ENCODE data around the gene RER1.

Gene RER1

DNA sequence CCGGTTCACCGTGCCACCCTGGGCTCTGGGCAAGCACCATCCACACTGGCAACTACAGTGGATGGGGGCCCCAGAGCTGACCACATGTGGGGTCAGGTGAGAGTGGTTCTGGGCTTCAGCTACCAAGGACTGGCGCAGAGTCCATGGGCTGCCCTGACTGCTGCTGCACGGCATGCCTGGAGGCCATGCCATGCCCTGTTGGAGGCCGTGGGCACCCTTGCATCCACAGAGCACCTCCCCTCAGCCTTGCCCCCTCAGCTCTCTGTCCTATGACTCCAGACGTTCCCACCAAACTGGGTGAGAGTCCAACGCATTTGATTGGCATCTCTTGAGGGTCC is 15.7 kb upstream of the RER1 start:
- no peak for DNase-seq (ENCODE audit: low read depth in 2 of 3, low spot score in 1 of 3)

GRCh38 chr1:2376261-2376741 is 15.3 kb upstream of the RER1 start:
- DNase-seq (ENCODE audit: low read depth in 2 of 3, low spot score in 1 of 3) = no peak

DNA sequence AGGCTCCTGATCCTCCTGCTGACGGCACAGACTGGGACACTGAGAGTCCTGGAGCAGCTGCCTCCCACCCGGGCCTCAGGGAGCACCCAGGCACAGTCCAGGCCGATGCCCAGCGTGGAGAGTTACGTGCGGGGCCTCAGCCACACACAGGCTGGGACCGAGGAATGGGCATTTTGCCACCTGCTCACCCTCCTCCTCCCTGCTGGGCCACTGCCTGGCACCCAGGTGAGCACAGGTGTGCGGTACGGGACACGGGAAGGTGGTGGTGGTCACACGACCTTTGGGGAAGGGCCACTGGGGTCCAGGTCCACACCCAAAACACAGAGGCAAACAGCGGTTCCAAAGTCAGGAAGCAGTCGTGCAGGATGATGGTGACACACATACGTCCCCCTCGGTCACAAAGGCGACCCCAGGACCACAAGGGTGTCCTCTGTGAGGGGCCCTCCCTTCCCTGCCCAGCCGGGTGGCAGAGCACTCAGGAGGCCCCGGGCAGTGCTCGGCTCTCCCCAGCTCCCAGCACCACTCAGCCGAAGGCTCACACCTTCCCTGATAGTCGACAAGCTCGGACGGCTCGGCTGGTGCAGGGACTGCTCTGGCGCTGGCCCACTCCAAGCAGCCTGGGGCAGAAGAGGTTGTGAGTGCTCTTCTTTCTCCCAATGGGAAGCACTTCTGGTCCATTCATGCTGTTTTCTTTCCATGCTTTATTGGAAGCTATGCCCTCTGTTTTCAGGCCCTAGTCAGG is 14.5 kb upstream of the RER1 start:
- DNase-seq (ENCODE audit: low read depth in 2 of 3, low spot score in 1 of 3) = no peak

GRCh38 chr1:2377751-2378440 is 13.7 kb upstream of the RER1 start:
- DNase-seq (ENCODE audit: low read depth in 2 of 3, low spot score in 1 of 3) = no peak

- DNase-seq (ENCODE audit: low read depth in 2 of 3, low spot score in 1 of 3) = no peak
These were observed 13.2 kb upstream of the RER1 start for GRCh38 chr1:2378441-2378851.

GRCh38 chr1:2378956-2379732 is 12.5 kb upstream of the RER1 start:
- no peak for DNase-seq (ENCODE audit: low read depth in 2 of 3, low spot score in 1 of 3)

GRCh38 chr1:2379733-2380404 is 11.8 kb upstream of the RER1 start:
- DNase-seq (ENCODE audit: low read depth in 2 of 3, low spot score in 1 of 3) = no peak

DNA sequence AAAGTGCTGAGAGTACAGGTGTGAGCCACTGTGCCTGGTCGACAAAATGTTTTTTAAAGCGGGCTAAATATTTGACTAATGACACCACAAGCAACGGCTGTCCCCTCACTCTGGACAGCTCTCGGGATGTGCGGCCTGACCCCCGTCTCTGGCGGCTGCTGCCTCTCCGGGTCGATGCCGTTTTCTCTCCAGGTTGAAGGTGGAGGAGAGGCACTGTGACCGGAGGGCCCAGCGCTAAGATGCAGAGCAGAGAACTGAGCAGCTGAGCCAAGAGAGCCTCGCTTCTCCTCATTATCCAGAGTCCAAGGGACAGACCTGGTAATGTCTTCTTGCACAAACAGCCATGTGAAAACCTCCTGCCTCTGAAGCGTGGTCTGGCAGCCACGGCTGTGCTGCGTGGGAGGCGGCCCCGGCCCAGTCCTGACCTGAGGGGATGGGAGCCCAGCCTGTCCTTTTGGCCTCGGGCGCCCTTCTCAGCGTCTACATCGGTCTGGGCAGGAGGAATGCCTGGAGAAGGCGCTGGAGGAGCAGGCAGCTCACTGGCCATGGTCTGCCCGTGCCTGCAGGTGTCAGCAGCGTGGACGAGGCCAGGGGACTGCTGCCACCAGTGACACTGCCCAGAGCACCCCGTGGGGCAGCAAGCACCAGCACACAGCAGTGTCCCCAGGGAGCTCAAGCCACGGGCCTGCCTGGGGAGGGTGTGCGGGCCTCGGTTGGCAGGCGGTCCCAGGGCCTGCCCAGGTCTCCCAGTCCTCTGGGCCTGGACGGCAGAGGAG is 10.6 kb upstream of the RER1 start:
- DNase-seq (ENCODE audit: low read depth in 2 of 3, low spot score in 1 of 3) = no peak

GRCh38 chr1:2381741-2382620 is 9.7 kb upstream of the RER1 start:
- peak; percentile 49 to 73 (median 67) for DNase-seq (ENCODE audit: low read depth in 2 of 3, low spot score in 1 of 3)

GRCh38 chr1:2382621-2383361 is 8.8 kb upstream of the RER1 start:
- DNase-seq (ENCODE audit: low read depth in 2 of 3, low spot score in 1 of 3) = peak in 1 of 3 donors; percentile 16

GRCh38 chr1:2383576-2383975 is 8.1 kb upstream of the RER1 start:
- DNase-seq (ENCODE audit: low read depth in 2 of 3, low spot score in 1 of 3) = no peak

GRCh38 chr1:2384130-2384860 is 7.3 kb upstream of the RER1 start:
- DNase-seq (ENCODE audit: low read depth in 2 of 3, low spot score in 1 of 3) = no peak

DNA sequence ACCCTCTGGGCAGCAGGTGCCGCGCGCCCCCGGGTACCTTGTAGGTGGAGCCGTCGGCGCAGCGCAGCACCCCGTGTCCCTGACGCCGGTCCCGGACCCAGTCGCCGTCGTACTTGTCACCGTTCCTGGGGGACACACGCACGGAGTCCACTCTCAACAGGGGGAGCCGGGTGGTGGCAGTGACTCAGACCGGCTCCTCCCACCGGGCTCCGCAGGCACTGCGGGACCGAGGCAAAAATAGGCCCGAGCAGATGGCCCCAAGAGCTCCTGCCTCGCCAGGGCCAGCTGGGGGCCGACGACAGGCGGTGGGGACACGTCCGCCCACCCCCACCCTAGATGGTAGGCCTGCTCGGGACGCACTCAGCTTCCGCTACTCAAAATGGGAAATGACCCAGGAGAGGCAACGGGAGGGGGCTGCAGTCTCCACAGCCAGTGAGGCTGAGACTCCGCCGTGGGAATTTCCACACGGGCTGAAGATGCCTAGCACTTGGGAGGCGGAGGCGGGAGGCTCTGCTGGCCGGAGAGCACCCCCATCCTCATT is 6.6 kb upstream of the RER1 start:
- no peak for DNase-seq (ENCODE audit: low read depth in 2 of 3, low spot score in 1 of 3)

DNA sequence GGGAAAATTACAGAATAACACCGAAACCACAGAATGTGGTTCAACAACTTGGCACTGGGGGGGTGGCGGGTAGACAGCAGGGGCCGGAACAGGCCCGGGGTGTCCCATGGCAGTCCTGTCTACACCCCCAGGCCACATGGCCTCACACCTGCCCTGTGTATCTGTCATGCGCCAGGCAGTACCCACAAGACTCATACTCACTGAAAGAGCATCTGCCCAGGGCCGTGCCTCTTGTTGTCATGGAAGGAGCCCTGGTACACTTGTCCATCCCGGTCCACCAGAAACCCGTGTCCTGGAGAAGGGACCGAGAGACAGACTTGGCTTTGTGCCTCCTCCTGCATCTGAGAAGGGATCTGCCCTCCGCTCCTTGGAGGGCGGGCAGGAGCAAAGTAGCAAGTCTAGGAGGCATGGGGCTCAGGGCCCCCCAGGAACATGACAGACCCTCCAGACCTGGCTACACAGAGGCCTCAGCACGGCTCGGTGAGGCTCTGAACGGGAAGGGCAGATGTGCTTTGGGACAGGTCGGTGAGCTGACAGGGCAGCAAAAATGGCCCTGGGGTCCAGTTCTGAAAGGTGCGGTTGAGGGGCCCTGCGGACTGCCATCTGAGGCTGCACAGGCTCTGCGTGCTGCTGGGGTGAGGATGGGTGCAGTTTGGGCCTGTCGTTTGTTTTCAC is 5.9 kb upstream of the RER1 start:
- DNase-seq (ENCODE audit: low read depth in 2 of 3, low spot score in 1 of 3) = no peak

DNA sequence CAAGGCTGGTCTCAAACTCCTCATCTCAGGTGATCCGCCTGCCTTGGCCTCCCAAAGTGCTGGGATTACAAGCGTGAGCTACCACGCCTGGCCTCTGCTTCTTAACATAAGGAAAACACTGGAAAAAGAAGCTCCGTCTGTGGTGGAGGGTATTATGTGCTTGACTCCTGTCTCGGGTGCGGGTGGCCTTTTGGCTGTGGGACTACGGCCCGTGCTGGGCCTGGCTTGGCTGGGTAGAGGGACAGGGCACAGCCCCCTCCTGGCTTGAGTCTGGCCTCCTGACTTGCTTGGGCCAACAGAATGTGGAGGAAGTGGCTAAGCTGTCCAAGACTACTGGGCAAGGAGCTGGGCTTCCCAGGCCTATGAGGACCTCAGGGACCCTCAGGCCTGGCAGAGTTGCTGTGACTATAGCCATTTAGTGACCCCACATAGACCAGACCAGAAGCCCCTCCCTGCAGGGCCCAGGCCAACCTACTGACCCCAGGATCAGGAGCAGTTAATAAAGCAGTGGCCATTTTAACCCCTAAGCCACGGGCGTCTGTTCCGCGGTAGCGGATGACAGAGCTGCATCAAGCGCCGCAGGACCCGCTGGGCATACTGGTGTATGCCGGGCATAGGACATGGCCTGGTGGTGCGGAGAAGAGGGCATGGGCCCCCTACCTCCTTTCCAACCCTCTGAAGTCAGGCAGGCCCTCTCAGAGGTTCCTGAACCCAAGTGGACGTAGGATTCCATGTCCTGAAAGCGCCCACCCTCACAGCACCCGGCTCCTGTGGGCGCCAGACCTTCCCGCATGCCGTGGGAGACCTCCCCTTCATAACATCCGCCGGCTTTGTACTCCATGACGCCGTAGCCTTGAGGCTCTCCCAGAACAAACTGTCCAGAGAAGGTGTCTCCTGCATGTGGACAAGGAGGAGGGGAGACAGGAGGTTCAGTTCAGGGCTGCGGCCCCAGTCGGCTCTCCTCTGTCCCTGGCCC is 4.7 kb upstream of the RER1 start:
- no peak for DNase-seq (ENCODE audit: low read depth in 2 of 3, low spot score in 1 of 3)
